K562 (cell line): ENCODE results near the gene APP. TPM values are rescaled to one million over a fixed set of nuclear protein-coding genes. Genes with fewer than 3 reads are reported as not detected.

Experiments used
- ATAC-seq: fragments of 200-7000 bp; cut with Tn5 transposase; 3 replicates; pipeline ENCODE4 v1.9.1; 2020; ENCODE audit warnings: moderate library complexity
- BruUV-seq: library from RNA; stranded (reverse); fragments of 400-500 nt; replicated peaks from 2 replicates; lab custom pipeline; 2021; lab: Mats Ljungman, UMichigan
- CTCF ChIA-PET: fragments of 300-600 bp; formaldehyde crosslinking; extraction: SDS; loops from one replicate; lab custom pipeline; 2021; ENCODE audit warnings: low intra/inter-chr PET ratio; lab: Yijun Ruan, JAX
- POLR2A ChIA-PET: fragments of 300-600, 350-650 bp; sonication (Branson Sonifier 250); formaldehyde crosslinking; extraction: SDS; loops from one replicate; lab custom pipeline; 2021; ENCODE audit warnings: antibody characterized with exemption, inconsistent platforms; lab: Yijun Ruan, JAX
- DNase-seq, 4 experiments: peaks; one replicate each; pipeline versions ENCODE4 v3.0.0 to v3.0.0-alpha.2; 2011 to 2018; ENCODE audit warnings: low spot score in 3 of 4, mixed read lengths in 3 of 4; ENCODE audit errors: extremely low read depth in 1 of 4
- FAIRE-seq: peaks from 2 replicates; lab custom pipeline; 2011; peaks lifted over from hg19 to GRCh38; lab: Jason Lieb, UNC
- H2AFZ ChIP-seq: 2 replicates; pipeline ENCODE4 v1.6.0; 2011; ENCODE audit warnings: low read depth, low read length, control low read depth, inconsistent platforms
- H3K27ac ChIP-seq: fragments of 200-600 bp; 3 replicates; pipeline ENCODE4 v1.8.0; 2011; ENCODE audit warnings: low read depth, mild to moderate bottlenecking, control low read depth, inconsistent platforms, low read length, moderate library complexity, mixed read lengths; ENCODE audit errors: extremely low read depth
- H3K27me3 ChIP-seq, 2 experiments: fragments of 300-600 bp in 1 of 2; 2 replicates in 1 of 2; 3 replicates in 1 of 2; pipeline versions ENCODE4 v1.6.0 to v1.8.0; 2011; ENCODE audit warnings: inconsistent platforms in 2 of 2, low read length in 2 of 2, mild to moderate bottlenecking in 1 of 2, mixed read lengths in 1 of 2, moderate library complexity in 1 of 2; ENCODE audit not compliant: control insufficient read depth in 2 of 2, insufficient read depth in 2 of 2
- H3K36me3 ChIP-seq: fragments of 300-600 bp; 3 replicates; pipeline ENCODE4 v1.8.0; 2011; ENCODE audit warnings: mild to moderate bottlenecking, low read length, inconsistent platforms; ENCODE audit not compliant: control insufficient read depth, insufficient read depth
- H3K4me1 ChIP-seq, 2 experiments: fragments of 200-600 bp in 1 of 2; replicated peaks in 1 of 2; 2 replicates in 1 of 2; 3 replicates in 1 of 2; pipeline versions ENCODE4 v1.5.1 to v1.8.0; 2011; ENCODE audit warnings: inconsistent platforms in 2 of 2, low read length in 2 of 2, mild to moderate bottlenecking in 1 of 2, mixed read lengths in 1 of 2, moderate library complexity in 1 of 2; ENCODE audit not compliant: control insufficient read depth in 2 of 2, insufficient read depth in 2 of 2
- H3K4me2 ChIP-seq: 2 replicates; pipeline ENCODE4 v1.6.1; 2011; ENCODE audit warnings: low read length, control low read depth, inconsistent platforms, mixed read lengths; ENCODE audit not compliant: insufficient read depth
- H3K4me3 ChIP-seq: fragments of 200-600 bp; sonication (generic), shearing (Covaris generic); 2 replicates; pipeline ENCODE4 v1.5.1; 2016; ENCODE audit warnings: control low read depth, inconsistent platforms
- H3K79me2 ChIP-seq: fragments of 200-600 bp; 3 replicates; pipeline ENCODE4 v1.8.0; 2011; ENCODE audit warnings: low read length, inconsistent platforms; ENCODE audit not compliant: control insufficient read depth, insufficient read depth
- H3K9ac ChIP-seq, 2 experiments: 2 replicates each; pipeline versions ENCODE4 v1.6.0 to v1.6.1; 2011; ENCODE audit warnings: low read depth in 2 of 2, low read length in 2 of 2, control low read depth in 1 of 2, inconsistent platforms in 1 of 2, mild to moderate bottlenecking in 1 of 2, mixed read lengths in 1 of 2; ENCODE audit not compliant: insufficient read depth in 1 of 2
- H3K9me1 ChIP-seq: one replicate; pipeline ENCODE4 v1.6.0; 2011; ENCODE audit warnings: inconsistent platforms, mild to moderate bottlenecking, low read length, moderate library complexity; ENCODE audit not compliant: control insufficient read depth, insufficient read depth
- H3K9me3 ChIP-seq: replicated peaks from 2 replicates; pipeline ENCODE4 v1.5.1; 2011; ENCODE audit warnings: low read depth, low read length, inconsistent platforms; ENCODE audit not compliant: control insufficient read depth, insufficient read depth
- H4K20me1 ChIP-seq: replicated peaks from 2 replicates; pipeline ENCODE4 v1.6.1; 2011; ENCODE audit warnings: low read length, inconsistent platforms, mixed read lengths; ENCODE audit not compliant: control insufficient read depth, insufficient read depth
- CHCHD3 ChIP-seq: fragments of 250-450 bp; sonication (Bioruptor Pico); IDR thresholded peaks from 2 replicates; pipeline ENCODE4 v2.1.2; 2022; ENCODE audit warnings: mild to moderate bottlenecking
- CHD1 ChIP-seq: fragments of 200-600 bp; sonication (generic); IDR thresholded peaks from one replicate; pipeline ENCODE4 v1.6.1; 2012; ENCODE audit warnings: mild to moderate bottlenecking, moderate library complexity, low read length, inconsistent platforms
- ETS1 ChIP-seq: conservative IDR thresholded peaks from 2 replicates; pipeline ENCODE4 v1.6.1; 2011; ENCODE audit warnings: low read depth, mild to moderate bottlenecking, low read length; ENCODE audit not compliant: control insufficient read depth
- KDM4B ChIP-seq, 2 experiments: fragments of 450-650 bp in 1 of 2; sonication (generic) in 1 of 2; IDR thresholded peaks; 2 replicates each; pipeline ENCODE4 v1.6.1; 2016 to 2017; ENCODE audit warnings: borderline replicate concordance in 2 of 2, antibody characterized with exemption in 1 of 2, low read depth in 1 of 2, mild to moderate bottlenecking in 1 of 2
- YBX1 ChIP-seq: fragments of 450-650 bp; IDR thresholded peaks from 2 replicates; pipeline ENCODE4 v1.7.1; 2016; ENCODE audit warnings: mild to moderate bottlenecking
- ZNF583 ChIP-seq: fragments of 250-450 bp; sonication (Bioruptor Pico); IDR thresholded peaks from 2 replicates; pipeline ENCODE4 v1.4.0; 2020
- WGBS: fragments of 100-300 bp; shearing (Covaris generic); methylation state at CpG from one replicate; pipeline ENCODE4 v1.1.6; 2016; ENCODE audit warnings: low coverage, mixed read lengths; ENCODE audit not compliant: insufficient coverage; ENCODE audit errors: missing lambda C conversion rate; 5-methylcytosine and 5-hydroxymethylcytosine counted together
- in situ Hi-C: fragments of 300-500 bp; cut with MboI; formaldehyde crosslinking; loops from 4 replicates; pipeline ENCODE4 v1.15.0; 2018; ENCODE audit warnings: inconsistent platforms, mixed read lengths
- intact Hi-C: fragments of 100-400 bp; cut with micrococcal nuclease; formaldehyde crosslinking; loops from 2 replicates; pipeline ENCODE4 v1.14.2; 2022
- polyA plus RNA-seq, 8 experiments: library from polyadenylated mRNA; depleted of rRNA in 4 of 8; stranded (reverse) in 5 of 8; unstranded in 3 of 8; fragments of >200 nt; fragmentation: Nextera tagmentation in 2 of 8; fragmentation: Illumina TruSeq in 1 of 8; extraction: Ambion mirVana in 2 of 8; extraction: Trizol in 1 of 8; gene quantifications; 2 replicates each; pipeline versions ENCODE4 v1.2.1 to v1.2.3, GENCODE V29; 2011 to 2014; ENCODE audit warnings: inconsistent platforms in 1 of 8, missing spikeins in 1 of 8
- total RNA-seq, 7 experiments: library from RNA; depleted of rRNA in 6 of 7; stranded (reverse); fragments of >200 nt in 6 of 7; fragmentation: Illumina TruSeq in 2 of 7; extraction: Trizol in 2 of 7; gene quantifications; 2 replicates each; pipeline versions ENCODE4 v1.2.1 to v1.2.3, GENCODE V29; 2011 to 2021; ENCODE audit warnings: low replicate concordance in 1 of 7
- TF ChIP-seq, protein P1 (sequence below): IDR thresholded peaks from 2 replicates; pipeline ENCODE4 v1.6.1; 2016; ENCODE audit warnings: missing genetic modification characterization, missing compliant biosample characterization

Gene APP
- total and polyA plus RNA-seq, 9 of the 15 experiments (the other 6 are each of a cell fraction or from before 2014, with no cell fraction given), result 0.01 to 1.5 (median 0.16) TPM; not detected in 5

DNA sequence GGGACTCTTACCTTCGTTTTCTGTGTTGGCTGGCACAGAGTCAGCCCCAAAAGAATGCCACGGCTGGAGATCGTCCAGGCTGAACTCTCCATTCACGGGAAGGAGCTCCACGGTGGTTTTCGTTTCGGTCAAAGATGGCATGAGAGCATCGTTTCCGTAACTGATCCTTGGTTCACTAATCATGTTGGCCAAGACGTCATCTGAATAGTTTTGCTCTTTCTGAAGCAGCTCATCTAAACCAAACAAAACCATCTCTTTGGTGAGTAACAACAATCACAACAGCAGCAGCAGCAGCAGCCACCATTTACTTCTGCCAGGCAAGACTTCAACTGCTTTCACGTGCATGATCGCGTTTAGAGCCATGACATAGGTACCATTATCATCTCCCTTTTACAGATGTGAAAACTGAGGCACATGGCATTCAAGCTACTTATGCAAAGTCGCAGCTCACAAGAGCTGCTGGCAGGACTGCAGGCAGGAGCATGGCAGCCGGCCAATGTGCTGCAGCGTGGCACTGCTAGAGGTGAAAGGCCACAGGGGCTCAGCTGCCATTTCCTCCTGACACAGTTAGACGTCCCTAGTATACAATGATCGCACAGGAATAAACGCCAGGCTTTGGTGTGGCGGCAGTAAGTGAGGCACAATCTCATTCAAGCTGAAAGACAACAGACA is 258.7 kb downstream of the APP start:
- WGBS, result 1% methylated on average over 20 of the region's 20 CpGs
- CTCF ChIA-PET, result no interaction called here
- BruUV-seq, result no TSS peak
- TF ChIP-seq CHCHD3 (CRISPR knock-in tag) (no peak), KDM4B (IDR thresholded peaks at IDR 0.05; ENCODE audit: borderline replicate concordance in 2 of 2, low read depth in 1 of 2) (no peak), ETS1 (no peak), ZNF583 (CRISPR knock-in tag) (no peak), CHD1 (no peak), YBX1 (no peak)
- TF ChIP-seq, protein P1, sequence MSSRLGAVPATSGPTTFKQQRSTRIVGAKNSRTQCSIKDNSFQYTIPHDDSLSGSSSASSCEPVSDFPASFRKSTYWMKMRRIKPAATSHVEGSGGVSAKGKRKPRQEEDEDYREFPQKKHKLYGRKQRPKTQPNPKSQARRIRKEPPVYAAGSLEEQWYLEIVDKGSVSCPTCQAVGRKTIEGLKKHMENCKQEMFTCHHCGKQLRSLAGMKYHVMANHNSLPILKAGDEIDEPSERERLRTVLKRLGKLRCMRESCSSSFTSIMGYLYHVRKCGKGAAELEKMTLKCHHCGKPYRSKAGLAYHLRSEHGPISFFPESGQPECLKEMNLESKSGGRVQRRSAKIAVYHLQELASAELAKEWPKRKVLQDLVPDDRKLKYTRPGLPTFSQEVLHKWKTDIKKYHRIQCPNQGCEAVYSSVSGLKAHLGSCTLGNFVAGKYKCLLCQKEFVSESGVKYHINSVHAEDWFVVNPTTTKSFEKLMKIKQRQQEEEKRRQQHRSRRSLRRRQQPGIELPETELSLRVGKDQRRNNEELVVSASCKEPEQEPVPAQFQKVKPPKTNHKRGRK (tag), result no peak

More for the DNA sequence above, 258.7 kb downstream of the APP start:
- in situ Hi-C loops, result no loop called here
- Histone ChIP-seq H3K79me2 (no peaks in the 10 kb centered on the region), H3K9ac (no peak overlapping the region), H3K4me2 (no peak overlapping the region), H3K36me3 (no peaks in the 10 kb centered on the region), H4K20me1 (no peaks in the 10 kb centered on the region), H3K27ac (no peak overlapping the region), H3K4me1 (no peaks in the 10 kb centered on the region), H2AFZ (no peak overlapping the region), H3K9me3 (no peaks in the 10 kb centered on the region), H3K9me1 (no peaks in the 10 kb centered on the region), H3K4me3 (no peak overlapping the region), H3K27me3 (peaks cover 0 to 6% of the 10 kb centered on the region in 2 experiments; a peak in 1 of 5 replicates)
- no peak for DNase-seq
- ATAC-seq, result no peak
- FAIRE-seq, result no peak
- intact Hi-C loops, result no loop called here
- POLR2A ChIA-PET, result no interaction called here
